CD4-positive, alpha-beta T cell treated with Interleukin-6 at 100 ng/mL for 8 hours (primary cell): Measurements from ENCODE around the gene PDGFRB.

Experiments used
- DNase-seq: peaks from one replicate; pipeline ENCODE4 v3.0.0-alpha.2; 2020; ENCODE audit warnings: mixed read lengths, low spot score

Gene PDGFRB

DNA sequence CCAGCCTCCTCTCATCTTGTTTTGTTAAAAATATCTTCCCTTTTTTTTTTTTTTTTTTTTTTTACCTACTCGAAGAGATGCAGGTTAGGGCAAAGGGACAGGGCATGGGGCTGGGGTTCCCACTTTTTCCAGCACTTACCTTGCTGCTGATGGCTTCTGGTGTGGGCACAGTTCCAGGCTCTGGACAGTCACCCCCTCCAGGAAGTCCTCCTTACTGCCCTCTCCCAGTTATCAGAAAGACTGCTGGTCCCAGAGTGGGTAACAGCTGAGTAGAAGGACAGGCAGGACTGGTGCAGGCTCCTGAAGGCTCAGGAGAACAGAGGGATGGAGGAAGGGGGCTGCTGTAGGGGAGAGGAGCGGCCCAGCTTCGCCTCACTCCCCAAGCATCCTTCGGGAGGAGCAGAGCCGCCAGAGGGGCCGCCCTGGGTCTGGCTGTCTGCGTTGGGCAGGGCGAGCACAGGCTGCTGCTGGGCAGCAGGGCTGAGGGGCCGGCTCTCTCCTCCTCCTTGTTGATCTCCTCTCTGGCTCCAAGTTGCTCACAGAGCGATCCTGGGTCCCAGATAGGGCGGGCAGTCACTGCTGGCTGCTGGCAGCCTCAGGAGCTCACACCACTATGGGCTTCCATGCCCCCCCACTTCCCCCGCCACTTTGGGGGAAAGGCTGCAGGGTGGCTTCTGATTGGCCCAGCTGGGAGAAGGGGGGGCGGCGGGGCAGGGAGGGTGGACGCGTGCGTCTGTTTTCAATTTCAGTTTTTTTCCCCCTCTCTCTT lies at the start of gene PDGFRB:
Gene PDGFRB, minus strand, starts transcription at position 588 of the 769 bp plus-strand sequence. CDS start 18,798 bp downstream, outside the sequence.
- DNase-seq, result peak; percentile 3

DNA sequence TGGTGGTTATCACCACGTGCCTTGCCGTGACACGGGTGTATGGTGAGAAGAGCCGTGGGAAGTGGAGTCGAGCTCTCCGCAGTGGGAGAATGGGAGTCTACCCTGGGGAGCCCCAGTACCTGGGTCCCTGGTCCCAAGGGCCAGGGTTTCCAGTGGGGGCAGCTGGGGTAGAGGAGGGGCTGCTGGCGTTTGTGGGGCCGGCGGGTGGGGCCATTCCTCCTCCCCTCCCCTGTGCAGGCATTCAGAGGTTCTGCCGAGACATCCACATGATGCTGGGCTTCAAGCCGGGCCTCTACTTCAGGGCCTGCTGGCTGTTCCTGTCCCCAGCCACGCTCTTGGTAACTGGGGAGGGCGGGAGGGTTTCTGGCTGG lies 48.9 kb upstream of the PDGFRB start:
- no peak for DNase-seq

DNA sequence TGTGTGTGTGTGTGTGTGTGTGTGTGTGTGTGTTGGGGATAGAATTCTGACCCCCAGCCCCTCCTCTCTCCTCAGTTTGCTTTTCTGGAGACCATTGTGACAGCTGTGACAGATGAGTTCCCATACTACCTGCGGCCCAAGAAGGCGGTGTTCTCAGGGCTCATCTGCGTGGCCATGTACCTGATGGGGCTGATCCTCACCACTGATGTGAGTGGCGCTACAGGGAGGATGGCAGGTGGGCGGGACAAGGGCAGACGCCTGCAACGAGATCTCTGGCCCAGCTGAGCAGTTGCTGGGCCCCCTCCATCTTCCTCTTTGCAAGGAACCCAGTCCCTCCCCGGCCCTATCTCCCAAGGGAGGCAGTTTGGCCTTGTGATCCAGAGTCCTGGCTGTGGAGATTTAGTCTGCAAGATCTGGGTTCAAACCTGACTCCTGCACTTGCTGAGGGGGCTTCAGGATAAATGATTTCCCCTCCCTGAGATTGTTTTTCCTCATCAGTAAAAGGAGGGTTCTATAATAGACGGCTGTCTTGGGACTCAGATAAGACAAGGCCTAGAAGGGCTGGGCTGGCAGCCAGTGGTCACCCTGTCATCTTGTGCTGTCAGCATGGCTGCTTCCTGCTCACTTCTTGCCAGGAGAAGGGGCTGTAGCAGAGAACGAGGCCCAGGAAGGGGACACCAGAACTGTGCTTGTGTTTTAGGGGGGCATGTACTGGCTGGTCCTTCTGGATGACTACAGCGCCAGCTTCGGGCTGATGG lies 48.4 kb upstream of the PDGFRB start:
- no peak for DNase-seq

DNA sequence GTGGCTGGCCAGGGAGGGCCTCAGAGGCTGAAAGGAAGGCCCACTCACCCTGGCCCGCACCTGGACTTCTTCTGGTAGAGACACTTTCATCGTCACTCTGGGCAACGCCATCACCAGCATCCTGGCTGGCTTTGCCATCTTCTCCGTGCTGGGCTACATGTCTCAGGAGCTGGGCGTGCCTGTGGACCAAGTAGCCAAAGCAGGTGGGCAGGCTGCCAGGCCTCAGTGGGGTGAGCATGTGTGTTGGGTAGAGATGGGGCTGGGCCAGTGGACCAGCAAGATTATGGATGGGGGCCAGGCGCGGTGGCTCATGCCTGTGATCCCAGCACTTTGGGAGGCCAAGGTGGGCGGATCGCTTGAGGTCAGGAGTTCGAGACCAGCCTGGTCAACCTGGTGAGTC lies 46.9 kb upstream of the PDGFRB start:
- DNase-seq, result no peak

DNA sequence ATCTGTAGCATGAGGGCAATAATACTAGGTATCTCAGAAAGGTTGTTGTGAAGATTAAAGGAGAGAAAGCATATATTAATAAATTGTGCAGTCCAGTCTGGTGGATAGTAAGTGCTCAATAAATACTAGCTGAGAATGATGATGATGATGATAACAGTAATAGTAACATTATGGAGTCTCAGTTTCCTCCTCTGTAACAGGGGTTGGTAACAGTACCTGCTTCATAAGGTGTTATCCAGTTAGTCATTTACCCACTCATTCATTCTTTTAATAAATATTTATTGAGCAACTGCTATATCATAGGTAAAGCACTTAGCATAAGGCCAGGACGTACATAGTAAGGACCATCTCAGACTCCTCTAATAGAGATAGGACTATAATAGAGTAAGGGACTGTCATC lies 41.8 kb upstream of the PDGFRB start:
- DNase-seq, result no peak

DNA sequence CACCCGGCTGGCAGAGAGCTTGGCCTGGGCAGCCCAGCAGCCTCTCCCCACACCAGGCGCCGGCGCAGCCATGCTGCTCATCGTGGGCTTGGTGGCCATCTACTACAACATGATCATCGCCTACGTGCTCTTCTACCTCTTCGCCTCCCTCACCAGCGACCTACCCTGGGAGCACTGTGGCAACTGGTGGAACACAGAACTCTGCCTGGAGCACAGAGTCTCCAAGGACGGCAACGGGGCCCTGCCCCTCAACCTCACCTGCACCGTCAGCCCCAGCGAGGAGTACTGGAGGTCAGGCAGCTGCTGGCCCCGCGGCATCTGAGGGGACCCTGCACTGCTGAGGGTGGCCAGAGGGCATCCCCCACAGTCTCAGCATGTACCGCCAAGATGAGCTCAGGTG lies 41.3 kb upstream of the PDGFRB start:
- DNase-seq, result no peak

DNA sequence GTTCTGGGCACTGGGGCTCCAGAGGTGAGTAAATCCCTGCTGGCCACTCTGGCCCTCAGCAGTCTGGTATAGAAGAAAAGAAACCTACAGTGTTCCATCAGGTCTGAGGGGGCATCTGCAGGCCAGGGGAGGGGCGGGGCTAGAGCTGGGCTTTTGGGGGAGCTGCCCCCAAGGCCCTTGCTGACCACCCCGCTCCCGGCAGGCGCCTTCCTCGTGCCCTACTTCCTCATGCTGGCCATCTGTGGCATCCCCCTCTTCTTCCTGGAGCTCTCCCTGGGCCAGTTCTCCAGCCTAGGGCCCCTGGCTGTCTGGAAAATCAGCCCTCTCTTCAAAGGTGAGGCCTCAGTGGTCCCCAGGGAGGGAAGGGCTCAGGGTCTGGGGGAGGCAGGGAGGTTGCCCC lies 40.9 kb upstream of the PDGFRB start:
- no peak for DNase-seq

DNA sequence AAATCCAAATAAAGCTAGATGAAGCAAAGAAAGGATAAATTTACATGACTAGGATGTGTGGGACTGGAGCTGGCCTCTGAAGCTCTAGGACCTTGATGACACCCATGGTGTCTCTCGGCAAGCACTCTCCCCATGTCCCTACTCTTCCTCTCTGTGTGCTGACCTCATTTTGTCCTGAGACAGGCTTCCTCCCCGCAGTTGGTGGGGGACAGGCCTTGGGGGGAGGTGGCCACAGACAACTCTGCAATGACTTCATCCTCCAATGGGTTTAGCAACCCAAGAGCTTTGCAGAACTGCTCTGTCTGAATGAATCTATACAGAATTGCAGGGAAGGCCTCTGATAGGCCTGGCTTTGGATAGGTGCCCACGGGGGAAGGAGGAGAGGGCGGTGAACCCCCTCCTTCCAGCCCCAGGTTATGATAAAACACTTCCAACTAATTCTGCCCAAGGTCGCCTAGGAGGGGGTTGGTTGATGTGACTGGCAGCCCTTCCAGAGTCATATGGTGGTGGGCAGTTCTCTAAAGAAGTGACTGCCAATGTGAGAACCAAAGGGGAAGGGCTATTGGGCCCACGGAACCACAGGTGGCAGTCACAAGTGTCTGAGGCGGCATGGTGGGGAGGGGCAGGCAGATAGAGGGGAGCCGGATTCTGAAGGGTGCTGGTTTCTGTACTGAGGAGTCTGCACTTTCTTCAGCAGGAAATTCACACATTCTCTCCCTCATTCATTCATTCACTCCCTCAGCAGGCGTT lies 40.3 kb upstream of the PDGFRB start:
- no peak for DNase-seq

DNA sequence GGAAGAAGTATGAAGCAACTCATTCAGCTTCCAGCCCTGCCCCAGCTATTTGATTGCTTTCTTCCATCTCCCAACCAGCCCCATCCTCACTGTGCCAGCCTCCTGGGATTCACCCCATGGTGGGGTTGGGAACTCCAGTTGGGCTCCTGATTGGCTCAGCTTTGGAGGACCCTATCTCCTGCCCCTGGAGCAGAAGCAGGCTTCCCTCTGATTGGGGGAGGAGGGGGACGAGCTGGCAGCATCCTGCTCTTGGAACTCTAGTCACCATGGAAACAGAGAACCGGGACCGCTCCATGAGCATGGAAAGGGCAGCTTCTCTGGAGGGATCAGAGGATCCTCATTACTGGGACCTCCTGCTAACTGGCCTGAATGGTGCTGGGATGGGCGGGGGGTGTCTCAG lies 36.8 kb upstream of the PDGFRB start:
- DNase-seq, result no peak

DNA sequence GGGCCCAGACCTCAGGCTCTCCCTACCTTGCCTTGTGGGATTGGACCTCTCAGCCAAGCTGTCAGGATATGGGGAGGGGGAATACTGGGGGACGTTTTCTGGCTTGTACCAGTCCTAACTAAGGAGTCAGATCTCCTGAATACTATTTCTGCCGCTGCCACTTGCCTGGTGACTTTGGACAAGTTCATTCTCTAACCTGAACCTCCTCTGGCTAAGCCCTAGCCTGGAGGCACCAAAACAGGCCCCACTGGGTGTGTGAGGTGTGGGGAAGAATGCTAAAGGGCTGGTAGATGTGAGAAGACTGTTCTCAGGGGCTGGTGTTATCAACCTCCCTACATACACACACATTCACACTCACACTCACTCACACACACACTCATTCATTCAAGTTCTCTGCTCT lies 35.3 kb upstream of the PDGFRB start:
- DNase-seq, result no peak

DNA sequence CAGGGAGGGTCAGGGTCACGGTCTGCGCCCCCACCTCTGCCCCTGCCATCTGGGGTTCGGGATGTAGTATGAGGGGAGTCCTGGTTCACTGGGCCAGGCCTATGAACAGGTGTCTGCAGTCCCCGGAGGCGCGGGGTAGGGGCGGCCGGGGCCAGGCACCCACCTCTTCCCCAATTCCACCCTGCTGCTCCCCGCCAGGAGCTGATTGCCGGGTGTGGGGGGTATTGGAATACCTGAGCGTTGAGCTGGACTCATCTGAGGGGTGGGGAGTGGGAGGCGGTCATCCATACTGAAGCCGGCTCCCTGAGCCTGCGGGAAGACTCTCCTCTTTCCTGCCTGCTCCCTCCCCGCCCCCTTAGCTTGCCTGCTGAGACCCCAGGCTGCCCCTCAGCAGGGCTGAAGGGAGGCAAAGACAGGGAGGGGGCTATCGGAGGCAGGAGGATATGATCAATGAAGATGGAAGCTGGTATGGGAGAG lies 34.9 kb upstream of the PDGFRB start:
- no peak for DNase-seq

DNA sequence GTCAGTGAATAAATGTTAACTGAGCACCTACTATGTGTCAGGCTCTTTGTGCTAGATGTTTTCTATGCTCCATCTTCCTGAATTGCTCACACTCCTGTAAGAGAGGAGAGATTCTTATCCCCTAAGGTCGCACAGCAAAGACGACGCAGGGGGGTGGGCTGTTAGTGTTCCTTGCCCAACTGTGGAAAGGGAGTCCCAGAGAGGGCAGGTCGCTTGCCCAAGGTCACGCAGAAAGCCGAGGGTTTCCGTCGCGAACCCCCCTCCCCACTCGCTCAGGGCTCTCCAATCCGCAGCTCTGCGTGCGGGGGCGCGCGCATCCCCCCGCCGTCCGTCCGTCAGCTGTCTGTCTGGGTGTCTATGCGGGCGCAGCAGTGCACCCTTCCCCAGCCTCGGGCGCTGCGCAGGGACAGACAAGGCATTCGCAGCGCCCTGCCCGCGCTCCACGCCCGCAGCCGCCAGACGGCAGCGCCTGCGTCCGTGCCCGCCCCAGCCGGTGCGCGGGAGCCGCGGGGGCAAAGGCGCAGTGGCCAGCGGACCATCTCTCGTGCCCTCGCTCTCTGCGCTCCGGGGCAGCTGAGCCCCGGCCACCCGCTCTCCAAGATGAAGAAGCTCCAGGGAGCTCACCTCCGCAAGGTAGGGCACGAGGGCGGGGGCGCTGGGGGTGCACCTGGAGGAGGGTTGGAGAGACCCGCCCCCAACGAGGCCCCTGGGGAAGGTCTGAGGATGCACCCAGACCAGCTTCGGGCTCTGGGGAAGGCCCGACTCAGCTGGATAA lies 34.3 kb upstream of the PDGFRB start, which contains the start of gene SLC6A7:
Gene SLC6A7, plus strand, starts transcription at position 335 of the 775 bp plus-strand sequence. Its CDS starts 266 bp downstream, at position 601.
- no peak for DNase-seq

DNA sequence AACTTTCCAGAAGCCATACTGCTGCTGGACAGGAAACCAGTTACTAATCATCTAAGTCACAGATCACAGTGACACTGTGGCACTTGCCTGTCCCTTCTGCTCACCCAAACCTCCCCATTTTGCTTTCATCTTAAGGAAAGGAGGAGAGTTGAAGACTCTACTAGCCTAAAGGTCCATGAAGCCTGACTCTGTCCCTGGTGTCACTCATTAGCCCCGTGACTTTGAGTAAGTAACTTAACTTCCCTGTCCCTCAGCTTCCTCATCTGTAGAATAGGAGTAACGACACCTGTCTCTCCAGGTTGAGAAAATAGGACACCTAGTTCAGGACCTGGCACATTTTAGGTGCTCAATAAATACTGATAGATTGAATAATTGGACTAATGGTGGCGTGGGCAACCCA lies 33.7 kb upstream of the PDGFRB start:
- no peak for DNase-seq

DNA sequence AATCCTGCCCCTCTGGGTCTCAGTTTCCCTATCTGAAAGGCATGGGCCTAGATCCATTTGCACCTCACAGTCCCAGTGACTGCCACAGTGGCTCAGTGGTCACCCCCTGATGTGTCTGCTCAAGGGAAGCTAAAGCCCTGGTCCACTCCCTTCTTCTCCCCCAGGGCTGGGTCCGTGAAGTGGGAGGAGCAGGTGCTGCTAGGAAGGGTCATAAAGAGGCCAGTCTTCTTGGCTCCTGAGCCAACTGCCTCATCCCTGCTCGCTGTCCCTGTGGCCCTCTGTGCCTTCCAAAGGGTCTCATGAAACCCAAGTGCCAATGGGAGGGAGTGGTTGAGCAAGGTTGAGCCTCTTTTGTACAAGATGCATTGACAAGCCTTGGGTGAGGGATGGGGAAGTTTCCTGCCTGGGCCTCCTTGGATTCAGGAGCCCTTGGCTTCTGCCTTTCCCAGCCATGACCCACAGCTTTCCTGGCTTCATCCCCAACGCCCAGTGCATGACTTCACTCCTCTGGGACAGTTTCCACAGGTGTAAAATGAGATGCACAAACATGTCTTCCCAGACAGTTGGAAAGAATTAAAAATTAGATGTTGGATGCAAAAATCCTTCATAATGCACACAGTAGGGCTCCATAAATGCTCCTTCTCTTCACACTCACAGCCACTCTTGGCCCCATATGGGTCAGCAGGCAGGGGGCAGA lies 32.6 kb upstream of the PDGFRB start:
- DNase-seq, result no peak

DNA sequence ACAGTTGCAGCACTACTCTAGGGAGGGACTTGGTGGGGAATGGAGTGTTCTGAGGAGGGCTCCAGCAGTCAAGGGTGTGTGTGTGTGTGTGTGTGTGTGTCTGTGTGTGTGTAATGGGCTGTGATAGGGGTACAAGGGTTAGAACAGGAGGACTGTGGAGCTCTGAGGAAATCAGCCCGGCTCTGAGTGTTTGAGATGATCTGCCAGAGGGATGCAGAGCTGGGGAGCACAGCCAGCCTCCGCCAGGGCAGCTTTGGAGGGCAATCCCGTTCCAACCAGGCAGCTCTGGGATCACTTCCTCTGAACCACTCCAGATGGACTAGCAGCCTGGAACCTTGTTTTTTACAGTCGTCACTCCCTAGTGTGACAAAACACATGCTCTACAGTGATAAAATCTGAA lies 31.3 kb upstream of the PDGFRB start:
- no peak for DNase-seq

DNA sequence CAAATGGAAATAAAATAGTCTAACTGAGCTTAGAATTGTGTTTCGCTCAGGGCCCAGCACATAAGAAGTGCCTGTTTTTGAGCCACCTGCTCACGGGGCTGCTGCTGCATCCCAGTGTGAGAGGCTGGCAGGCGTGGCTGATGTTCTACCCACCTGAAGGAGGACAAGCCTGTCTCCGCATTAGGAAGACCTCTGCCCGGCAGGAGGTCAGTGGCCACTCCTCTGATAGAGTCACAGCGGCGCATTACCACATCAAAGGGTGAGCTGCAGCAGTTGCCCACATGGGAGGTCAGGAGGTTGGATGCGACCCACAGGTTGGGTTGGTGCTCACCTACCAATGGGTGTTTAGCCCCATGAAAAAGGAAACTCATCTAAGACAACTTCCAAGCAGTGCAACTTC lies 30.5 kb upstream of the PDGFRB start:
- DNase-seq, result no peak

DNA sequence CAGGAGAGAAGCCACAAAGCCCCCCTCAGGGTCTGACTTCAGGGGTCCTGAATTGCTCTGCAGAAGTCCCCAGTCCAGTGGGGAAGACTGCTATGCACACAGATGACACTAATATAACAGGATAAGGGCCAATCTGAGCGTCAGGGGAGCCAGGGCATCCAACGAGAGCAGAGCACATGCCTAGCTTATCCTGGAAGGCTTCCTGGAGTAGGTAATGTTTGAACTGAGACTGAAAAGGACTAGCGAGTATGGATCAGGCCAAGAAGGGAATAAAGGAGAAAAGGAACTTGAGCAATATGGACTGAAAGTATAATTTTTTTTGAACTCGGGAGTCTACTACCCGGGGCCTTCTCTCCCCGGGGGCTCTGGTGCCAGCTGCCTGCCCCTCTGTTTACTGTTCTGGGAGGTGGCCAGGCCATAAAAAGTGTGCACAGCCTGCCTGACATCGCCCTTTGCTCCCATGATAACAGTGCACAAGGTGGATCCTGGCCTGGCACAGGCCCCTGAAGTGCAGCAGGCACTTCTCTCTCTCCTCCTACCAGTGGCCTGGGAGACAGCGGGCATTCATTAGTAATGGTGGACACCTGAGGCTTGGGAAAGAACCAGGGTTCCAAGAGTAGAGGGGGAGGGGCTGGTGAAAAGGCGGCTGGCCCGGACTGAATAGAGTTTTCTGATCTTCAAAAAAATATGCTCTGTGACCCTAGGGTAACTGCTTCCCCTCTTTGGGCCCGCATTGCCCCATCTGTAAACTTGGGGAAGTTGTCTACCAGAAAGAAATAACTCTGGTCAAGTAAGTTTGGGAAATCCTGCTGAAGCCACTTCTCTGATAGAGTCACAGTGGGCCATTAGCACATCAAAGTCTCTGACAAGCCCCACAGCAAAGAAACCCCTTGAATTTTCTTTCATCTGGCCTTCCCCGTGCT lies 29.6 kb upstream of the PDGFRB start:
- DNase-seq, result no peak

DNA sequence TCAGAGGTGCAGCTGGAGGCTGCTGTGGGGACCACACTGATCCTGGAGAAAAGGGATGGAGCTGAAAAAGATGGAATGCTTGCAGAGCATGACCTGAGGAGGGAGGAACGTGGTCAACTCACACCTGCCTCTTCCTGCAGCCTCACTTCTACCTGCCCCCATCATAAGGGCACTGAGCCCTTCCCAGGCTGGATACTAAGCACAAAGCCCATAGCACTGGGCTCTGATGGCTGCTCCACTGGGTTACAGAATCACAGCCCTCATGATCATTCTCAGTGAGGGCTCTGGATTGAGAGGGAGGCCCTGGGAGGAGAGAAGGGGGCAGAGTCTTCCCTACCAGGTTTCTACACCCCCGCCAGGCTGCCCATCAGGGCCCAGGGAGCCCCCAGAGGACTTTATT lies 28.4 kb upstream of the PDGFRB start:
- no peak for DNase-seq

DNA sequence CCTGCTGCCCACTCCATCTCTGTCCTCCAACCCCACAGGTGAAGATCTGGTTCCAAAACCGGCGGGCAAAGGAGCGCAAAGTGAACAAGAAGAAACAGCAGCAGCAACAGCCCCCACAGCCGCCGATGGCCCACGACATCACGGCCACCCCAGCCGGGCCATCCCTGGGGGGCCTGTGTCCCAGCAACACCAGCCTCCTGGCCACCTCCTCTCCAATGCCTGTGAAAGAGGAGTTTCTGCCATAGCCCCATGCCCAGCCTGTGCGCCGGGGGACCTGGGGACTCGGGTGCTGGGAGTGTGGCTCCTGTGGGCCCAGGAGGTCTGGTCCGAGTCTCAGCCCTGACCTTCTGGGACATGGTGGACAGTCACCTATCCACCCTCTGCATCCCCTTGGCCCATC lies 27.8 kb upstream of the PDGFRB start:
- DNase-seq, result no peak

DNA sequence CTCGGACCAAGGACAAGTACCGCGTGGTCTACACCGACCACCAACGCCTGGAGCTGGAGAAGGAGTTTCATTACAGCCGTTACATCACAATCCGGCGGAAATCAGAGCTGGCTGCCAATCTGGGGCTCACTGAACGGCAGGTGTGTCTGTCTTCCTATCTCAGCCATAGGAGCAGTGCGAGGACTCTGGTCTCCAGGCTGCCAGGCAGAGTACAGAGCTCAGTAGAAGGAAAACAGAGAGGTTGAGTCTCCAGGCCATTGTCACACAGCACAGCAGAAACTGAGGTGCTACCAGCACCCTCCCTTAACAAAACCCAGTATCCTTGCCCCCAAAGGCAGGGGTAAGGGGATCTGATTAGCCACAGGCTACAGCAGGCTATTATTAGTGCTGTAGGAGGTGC lies 27.1 kb upstream of the PDGFRB start:
- no peak for DNase-seq
